Measurements from ENCODE around the gene TBCK. TPM values are rescaled to one million over a fixed set of nuclear protein-coding genes. Genes with fewer than 3 reads are reported as not detected.

The TBCK gene
- total RNA-seq, 1 donor from 2014 or later: 16.3 TPM

DNA sequence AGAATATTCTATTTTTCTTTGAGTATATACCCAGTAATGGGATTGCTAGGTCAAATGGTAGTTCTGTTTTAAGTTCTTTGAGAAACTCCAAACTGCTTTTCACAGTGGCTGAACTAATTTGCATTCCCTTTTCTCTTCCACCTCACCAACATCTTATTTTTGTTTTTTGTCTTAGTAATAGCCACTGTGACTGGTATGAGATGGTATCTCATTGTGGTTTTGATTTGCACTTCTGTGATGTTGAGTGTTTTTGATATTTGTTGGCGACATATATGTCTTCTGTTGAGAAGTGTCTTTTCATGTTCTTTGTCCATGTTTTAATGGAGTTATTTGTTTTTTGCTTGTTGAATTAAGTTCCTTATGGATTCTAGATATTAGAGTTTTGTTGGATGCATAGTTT is 24.8 kb upstream of the TBCK start:
- FAIRE-seq: no peak
- Histone ChIP-seq H3K27me3 (ENCODE audit: control insufficient read depth, insufficient read depth, low read length) (no peaks in the 10 kb centered on the region), H3K36me3 (ENCODE audit: control insufficient read depth, insufficient read depth, low read length) (peaks cover 11% of the 10 kb centered on the region), H3K4me3 (ENCODE audit: low read depth, low read length) (no peak overlapping the region)
- TF ChIP-seq, protein P1, sequence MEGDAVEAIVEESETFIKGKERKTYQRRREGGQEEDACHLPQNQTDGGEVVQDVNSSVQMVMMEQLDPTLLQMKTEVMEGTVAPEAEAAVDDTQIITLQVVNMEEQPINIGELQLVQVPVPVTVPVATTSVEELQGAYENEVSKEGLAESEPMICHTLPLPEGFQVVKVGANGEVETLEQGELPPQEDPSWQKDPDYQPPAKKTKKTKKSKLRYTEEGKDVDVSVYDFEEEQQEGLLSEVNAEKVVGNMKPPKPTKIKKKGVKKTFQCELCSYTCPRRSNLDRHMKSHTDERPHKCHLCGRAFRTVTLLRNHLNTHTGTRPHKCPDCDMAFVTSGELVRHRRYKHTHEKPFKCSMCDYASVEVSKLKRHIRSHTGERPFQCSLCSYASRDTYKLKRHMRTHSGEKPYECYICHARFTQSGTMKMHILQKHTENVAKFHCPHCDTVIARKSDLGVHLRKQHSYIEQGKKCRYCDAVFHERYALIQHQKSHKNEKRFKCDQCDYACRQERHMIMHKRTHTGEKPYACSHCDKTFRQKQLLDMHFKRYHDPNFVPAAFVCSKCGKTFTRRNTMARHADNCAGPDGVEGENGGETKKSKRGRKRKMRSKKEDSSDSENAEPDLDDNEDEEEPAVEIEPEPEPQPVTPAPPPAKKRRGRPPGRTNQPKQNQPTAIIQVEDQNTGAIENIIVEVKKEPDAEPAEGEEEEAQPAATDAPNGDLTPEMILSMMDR (IDR thresholded peaks at IDR 0.05; ENCODE audit: insufficient read depth, low read length, severe bottlenecking): no peak
- DNase-seq (ENCODE audit: low read depth): no peak

DNA sequence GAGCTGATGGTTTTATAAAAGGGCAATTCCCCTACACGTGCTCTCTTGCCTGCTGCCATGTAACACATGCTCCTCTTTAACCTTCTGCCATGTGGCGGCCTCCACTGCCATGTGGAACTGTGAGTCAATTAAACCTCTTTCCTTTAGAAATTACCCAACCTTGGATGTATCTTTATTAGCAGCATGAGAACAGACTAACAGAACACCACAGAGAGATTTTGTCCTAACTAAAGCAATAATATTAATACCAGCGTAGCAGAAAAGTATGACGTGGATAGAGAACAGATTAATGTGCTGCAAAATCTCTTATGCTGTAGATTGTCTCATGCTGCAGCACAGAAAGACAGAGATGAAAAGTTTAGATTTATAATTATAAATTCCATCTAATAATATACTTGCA is 23.4 kb upstream of the TBCK start:
- peaks cover 11% of the 10 kb centered on the region for H3K36me3 ChIP-seq (ENCODE audit: control insufficient read depth, insufficient read depth, low read length)
- no peaks in the 10 kb centered on the region for H3K27me3 ChIP-seq (ENCODE audit: control insufficient read depth, insufficient read depth, low read length)
- FAIRE-seq (no peak), DNase-seq (ENCODE audit: low read depth) (no peak)
- TF ChIP-seq, protein P1 (IDR thresholded peaks at IDR 0.05; ENCODE audit: insufficient read depth, low read length, severe bottlenecking): no peak
- no peak overlapping the region for H3K4me3 ChIP-seq (ENCODE audit: low read depth, low read length)

DNA sequence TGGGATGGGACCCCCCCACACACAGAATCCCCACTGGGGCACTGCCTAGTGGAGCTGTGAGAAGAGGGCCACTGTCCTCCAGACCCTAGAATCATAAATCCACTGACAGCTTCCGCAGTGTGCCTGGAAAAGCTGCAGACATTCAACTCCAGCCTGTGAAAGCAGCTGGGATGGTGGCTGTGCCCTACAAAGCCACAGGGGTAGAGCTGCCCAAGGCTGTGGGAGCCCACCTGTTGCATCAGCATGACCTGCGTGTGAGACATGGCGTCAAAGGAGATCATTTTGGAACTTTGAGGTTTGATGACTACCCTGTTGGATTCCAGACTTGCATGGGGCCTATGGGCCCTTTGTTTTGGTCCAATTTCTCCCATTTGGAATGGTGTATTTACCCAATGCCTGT is 22.7 kb upstream of the TBCK start:
- Histone ChIP-seq H3K4me3 (ENCODE audit: low read depth, low read length) (no peak overlapping the region), H3K36me3 (ENCODE audit: control insufficient read depth, insufficient read depth, low read length) (peaks cover 11% of the 10 kb centered on the region), H3K27me3 (ENCODE audit: control insufficient read depth, insufficient read depth, low read length) (no peaks in the 10 kb centered on the region)
- TF ChIP-seq, protein P1 (IDR thresholded peaks at IDR 0.05; ENCODE audit: insufficient read depth, low read length, severe bottlenecking): no peak
- no peak for FAIRE-seq
- DNase-seq (ENCODE audit: low read depth): no peak

DNA sequence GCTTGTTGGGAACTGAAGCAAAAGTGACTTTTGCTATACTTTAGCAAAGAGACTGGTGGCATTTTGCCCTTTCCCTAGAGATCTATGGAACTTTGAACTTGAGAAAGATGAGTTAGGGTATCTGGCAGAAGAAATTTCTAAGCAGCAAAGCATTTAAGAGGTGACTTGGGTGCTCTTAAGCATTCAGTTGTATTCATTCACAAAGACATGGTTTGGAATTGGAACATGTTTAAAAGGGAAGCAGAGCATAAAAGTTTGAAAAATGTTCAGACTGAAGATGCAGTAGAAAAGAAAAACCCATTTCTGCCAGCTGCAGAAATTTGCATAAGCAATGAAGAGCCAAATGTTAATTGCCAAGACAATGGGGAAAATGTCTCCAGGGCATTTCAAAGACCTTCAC is 21.9 kb upstream of the TBCK start:
- no peak for FAIRE-seq
- H3K36me3 ChIP-seq (ENCODE audit: control insufficient read depth, insufficient read depth, low read length): peaks cover 11% of the 10 kb centered on the region

DNA sequence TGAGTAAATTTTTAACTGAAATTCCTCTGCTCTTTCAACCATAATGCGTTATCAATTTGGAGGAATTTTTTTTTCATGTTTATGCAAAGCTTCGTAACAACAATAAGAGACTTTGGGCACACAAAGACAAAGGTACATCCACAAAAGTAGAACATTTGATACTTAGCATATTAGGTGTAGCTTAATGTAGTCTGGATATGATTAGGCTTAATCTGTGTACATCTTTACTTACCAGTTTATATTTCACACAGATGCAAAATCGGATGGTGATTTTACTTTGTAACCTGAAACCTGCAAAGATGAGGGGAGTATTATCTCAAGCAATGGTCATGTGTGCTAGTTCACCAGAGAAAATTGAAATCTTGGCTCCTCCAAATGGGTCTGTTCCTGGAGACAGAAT is 20.6 kb upstream of the TBCK start:
- DNase-seq (ENCODE audit: low read depth) (no peak), FAIRE-seq (no peak)
- Histone ChIP-seq H3K4me3 (ENCODE audit: low read depth, low read length) (no peak overlapping the region), H3K27me3 (ENCODE audit: control insufficient read depth, insufficient read depth, low read length) (no peaks in the 10 kb centered on the region), H3K36me3 (ENCODE audit: control insufficient read depth, insufficient read depth, low read length) (peaks cover 11% of the 10 kb centered on the region)
- TF ChIP-seq, protein P1 (IDR thresholded peaks at IDR 0.05; ENCODE audit: insufficient read depth, low read length, severe bottlenecking): no peak

More for the DNA sequence above, 21.9 kb upstream of the TBCK start:
- TF ChIP-seq, protein P1 (IDR thresholded peaks at IDR 0.05; ENCODE audit: insufficient read depth, low read length, severe bottlenecking): no peak
- DNase-seq (ENCODE audit: low read depth): no peak
- Histone ChIP-seq H3K27me3 (ENCODE audit: control insufficient read depth, insufficient read depth, low read length) (no peaks in the 10 kb centered on the region), H3K4me3 (ENCODE audit: low read depth, low read length) (no peak overlapping the region)

DNA sequence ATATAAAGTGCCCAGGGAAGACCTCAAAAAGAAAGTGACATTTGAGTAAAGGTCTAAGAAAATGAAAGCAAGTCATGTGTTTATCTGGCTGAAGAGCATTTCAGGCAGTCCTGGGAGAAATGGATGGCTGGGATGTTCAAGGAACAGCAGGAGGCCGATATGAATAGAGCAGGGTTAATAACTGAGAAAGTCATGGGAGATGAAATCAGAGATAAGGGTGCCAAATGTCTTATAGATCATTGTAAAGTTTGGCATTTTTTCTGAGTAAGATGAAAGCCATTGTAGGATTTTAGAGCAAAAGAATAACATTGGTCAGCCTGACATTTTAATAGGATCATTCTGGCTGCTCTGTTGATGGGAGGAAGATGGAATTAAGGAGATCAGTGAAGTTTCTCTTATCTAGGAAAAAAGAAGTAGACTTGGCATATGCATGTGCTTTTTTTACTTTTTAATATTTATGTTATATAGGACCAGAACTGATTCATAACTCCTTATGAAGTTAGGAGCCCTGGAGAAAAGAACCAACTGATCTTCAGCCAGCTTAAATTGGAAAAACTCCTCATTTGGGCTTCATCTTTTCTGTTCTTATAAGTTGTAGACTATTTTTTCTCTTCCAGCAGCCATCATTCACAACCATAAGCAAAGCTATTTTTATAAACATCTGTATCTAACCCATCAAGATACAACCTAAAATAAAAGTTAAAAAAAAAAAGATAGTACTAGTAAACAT is 18.9 kb upstream of the TBCK start:
- no peaks in the 10 kb centered on the region for H3K27me3 ChIP-seq (ENCODE audit: control insufficient read depth, insufficient read depth, low read length)
- no peak for FAIRE-seq
- no peak overlapping the region for H3K4me3 ChIP-seq (ENCODE audit: low read depth, low read length)
- TF ChIP-seq, protein P1 (IDR thresholded peaks at IDR 0.05; ENCODE audit: insufficient read depth, low read length, severe bottlenecking): no peak
- peaks cover 12% of the 10 kb centered on the region for H3K36me3 ChIP-seq (ENCODE audit: control insufficient read depth, insufficient read depth, low read length)
- no peak for DNase-seq (ENCODE audit: low read depth)

Data from bronchial epithelial cell (primary cell).